Measurements from ENCODE around the gene ANG. TPM values are rescaled to one million over a fixed set of nuclear protein-coding genes. Genes with fewer than 3 reads are reported as not detected.

Gene ANG
- total RNA-seq, 1 experiment from 2014 or later: 3.4 TPM

DNA sequence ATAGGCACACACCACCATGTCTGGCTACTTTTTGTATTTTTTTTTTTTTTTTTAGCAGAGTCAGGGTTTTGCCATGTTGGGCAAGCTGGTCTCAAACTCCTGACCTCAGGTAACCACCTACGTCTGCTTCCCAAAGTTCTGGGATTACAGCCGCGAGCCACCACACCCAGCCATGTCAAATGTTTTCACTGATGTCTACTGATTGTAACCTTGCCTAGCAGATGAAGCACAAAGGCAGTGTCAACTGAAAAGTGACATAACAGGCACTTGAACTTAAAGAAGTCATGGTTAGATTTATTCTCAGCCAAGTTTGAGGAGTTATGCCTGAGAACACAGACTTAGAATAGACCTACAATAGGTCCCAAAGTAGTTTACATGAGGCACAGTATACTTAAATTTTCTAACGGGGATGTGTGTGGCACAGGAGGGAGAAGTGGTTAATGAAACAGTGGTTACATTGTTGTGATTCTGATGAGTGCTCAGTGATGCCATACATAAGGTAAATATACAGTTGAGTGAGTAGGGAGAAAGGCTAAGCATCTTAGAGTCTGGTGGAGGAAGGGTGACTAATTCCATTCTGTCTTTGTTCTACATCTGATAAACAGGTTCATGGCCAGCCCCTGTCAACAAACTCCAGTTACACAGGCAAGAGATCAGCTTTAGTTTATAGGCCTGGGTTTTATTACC is 16.8 kb upstream of the ANG start:
- DNase-seq (ENCODE audit: low spot score): no peak

DNA sequence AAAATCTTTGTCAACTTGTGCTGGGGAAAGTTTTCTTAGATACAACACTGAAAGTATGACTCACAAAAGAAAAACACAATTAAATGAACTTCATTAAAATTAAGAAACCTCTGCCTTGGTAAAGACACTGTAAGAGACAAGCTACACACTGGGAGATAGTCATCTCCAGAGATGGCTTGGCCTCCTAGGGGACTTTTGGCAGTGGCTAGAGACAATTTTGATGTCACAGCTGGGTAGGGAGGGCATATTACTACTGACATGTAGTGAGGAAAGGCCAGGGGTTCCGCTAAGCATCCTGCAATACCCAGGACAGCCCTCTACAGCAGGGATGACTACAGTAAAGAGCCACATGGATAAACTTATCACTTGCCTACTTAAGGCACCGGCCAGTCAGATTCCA is 12.9 kb upstream of the ANG start:
- DNase-seq (ENCODE audit: low spot score): no peak
- in situ Hi-C loops (cut with HindIII; ENCODE audit: low sequenced_read_pairs): no loop called here

More for the DNA sequence above, 16.8 kb upstream of the ANG start:
- in situ Hi-C loops (cut with HindIII; ENCODE audit: low sequenced_read_pairs): no loop called here

DNA sequence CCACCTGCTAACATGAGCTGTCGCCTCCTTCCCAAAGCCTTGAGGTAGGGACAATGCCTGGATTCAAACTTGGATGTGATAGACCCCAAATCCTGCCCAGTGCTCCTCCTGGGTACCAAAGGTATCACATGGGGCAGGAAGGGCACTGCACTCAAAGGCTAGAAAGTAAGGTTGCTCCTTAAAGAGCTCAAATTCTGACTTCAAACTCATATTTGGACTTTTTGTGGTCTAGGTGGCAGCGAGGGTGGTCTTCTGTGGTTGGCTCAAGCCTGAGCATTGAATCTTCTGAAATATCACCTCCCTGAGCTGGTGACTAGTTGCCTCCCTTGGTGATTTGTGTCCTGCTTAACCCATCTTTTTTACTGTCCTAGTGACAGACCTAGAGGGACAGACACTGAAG is 12.5 kb upstream of the ANG start:
- in situ Hi-C loops (cut with HindIII; ENCODE audit: low sequenced_read_pairs): no loop called here
- no peak for DNase-seq (ENCODE audit: low spot score)

DNA sequence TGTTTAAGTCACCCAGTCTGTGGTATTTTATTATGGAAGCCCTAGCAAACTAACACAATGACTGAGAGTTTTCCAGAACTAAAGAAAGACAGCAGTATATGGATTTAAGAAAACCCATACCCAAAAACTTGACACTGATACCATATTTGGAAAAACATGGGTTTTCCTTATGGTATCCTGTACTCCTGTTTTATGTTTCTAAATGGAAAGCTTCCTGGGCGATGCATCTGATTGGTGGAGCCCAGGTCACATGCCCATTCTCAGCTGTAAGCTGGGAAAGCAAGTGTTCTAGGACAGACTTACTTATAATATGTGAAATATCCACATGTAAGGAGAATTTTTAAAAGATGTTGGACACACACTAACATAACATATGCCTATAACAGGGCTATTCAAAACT is 8.7 kb upstream of the ANG start:
- DNase-seq (ENCODE audit: low spot score): peak; percentile 80
- in situ Hi-C loops (cut with HindIII; ENCODE audit: low sequenced_read_pairs): no loop called here

DNA sequence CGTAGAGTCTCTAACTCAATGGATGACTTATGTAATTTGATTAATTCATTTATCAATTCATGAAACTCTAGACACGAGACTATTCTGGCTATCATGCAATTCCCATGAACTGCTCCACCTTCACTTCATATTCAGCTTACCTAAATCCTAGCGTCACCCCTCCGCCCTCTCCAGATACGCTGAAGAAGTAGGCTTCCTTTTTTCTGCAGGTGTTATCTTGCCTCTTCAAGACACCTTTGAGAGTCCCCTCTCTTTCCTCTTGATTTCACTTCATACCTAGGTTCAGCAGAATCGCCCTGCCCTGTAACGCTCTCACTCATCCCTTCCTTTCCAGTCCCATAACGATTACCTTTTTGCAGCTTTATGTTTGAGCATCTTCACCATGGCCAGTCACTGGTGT is 8.2 kb upstream of the ANG start:
- DNase-seq (ENCODE audit: low spot score): peak; percentile 29
- in situ Hi-C loops (cut with HindIII; ENCODE audit: low sequenced_read_pairs): no loop called here

DNA sequence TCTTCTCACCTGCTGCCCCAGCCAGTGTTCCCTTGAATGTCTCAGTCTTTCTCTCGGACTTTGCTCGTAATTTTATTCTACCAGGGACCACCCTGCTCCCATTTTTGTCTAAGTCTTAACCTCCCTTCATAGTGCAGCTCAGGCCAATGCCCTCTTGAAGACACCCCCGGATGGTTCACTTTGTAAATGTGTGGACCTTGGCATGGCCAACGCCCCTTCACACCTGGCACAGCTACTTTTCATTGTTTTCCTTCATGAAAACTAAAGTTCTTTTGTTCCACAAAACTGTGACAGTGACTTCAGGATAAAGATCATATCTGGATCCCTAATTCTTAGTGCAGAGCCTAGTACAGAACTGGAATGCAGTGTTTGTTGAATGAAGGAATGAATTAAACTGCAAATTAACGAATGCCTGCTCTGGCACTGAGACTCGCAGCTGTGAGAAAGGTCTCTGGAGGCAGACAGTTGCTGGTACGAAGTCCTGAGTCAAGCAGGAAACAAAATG is 7.7 kb upstream of the ANG start:
- DNase-seq (ENCODE audit: low spot score): no peak
- in situ Hi-C loops (cut with HindIII; ENCODE audit: low sequenced_read_pairs): no loop called here

DNA sequence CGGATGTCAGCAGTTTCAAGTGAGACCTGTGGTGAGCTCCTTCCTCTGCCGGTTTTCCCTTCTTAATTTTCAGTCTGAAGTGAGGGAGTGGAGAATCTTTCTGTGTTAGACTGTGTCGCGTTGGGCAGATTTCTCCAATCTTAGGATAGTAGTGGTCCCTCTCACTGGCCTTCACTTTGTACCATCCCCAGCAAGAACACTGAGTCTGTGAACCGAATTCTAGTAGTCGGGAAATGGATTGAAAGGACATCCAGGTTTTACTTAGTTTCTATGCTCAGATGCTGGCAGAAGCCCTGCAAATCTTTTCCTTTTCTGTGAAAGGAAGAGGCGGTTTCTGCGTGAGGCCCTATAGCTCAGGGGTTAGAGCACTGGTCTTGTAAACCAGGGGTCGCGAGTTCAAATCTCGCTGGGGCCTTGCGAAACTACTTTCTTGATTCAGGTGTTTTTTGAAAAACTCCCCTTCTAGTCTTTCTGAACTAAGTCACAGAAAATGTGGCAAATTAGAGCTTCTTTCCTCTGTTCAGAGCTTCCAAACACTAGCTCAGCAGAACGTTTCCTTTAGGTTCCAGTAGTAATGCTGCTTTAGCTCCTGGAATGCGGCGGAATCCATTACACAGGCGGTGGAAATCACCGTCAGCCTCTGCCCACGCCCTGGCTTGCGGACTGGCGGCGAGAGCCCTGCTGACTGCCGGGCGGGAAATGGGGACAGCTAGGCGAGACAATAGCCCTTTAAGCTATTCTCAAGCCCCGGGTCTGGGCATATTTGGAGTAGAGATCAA is 7.0 kb upstream of the ANG start:
- peak; percentile 94 for DNase-seq (ENCODE audit: low spot score)
- in situ Hi-C loops (cut with HindIII; ENCODE audit: low sequenced_read_pairs): no loop called here

DNA sequence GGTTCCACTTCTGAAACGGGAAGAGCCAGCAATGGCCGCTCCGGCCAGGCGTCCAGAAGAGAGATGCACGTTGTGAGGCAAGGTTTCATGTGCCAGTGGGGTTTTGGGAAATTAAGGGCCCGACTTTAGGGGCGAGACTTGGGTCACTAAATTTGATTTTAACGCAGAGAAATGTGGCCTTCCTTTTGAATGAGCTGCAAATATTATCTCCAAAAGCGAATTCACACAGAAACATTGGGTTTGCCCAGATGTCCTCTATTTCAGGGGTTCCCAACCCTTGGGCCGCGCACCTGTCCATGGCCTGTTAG is 6.5 kb upstream of the ANG start:
- DNase-seq (ENCODE audit: low spot score): no peak
- in situ Hi-C loops (cut with HindIII; ENCODE audit: low sequenced_read_pairs): no loop called here

DNA sequence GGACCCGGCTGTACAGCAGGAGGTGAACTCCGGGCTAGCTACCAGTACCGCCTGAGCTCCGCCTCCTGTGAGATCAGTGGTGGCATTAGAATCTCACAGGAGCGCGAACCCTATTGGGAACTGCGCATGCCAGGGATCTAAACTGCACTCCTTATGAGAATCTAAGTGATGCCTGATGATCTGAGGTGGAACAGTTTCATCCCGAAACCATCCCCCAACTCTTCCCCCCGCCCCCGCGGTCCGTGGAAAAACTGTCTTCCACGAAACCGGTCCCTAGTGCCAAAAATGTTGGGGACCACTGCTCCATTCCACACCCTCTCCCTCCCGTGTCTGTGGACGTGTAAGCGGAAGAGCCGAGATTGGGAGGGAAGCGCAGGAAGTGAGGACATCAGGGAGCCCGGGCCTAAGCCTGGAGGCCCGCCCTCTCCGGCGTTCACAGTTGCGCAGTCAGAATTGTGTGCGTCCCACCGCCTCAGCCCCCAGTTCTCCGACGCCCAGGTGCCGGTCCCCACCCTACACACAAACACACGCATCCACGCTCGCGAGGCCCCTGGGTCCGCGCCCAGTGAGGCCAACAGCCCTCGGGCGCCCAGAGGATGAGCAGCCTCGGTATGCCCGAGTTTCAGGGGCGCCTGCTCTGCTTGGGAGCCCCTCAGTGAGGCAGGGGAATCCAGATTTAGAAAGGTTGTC is 6.0 kb upstream of the ANG start:
- in situ Hi-C loops (cut with HindIII; ENCODE audit: low sequenced_read_pairs): no loop called here
- DNase-seq (ENCODE audit: low spot score): peak; percentile 98

DNA sequence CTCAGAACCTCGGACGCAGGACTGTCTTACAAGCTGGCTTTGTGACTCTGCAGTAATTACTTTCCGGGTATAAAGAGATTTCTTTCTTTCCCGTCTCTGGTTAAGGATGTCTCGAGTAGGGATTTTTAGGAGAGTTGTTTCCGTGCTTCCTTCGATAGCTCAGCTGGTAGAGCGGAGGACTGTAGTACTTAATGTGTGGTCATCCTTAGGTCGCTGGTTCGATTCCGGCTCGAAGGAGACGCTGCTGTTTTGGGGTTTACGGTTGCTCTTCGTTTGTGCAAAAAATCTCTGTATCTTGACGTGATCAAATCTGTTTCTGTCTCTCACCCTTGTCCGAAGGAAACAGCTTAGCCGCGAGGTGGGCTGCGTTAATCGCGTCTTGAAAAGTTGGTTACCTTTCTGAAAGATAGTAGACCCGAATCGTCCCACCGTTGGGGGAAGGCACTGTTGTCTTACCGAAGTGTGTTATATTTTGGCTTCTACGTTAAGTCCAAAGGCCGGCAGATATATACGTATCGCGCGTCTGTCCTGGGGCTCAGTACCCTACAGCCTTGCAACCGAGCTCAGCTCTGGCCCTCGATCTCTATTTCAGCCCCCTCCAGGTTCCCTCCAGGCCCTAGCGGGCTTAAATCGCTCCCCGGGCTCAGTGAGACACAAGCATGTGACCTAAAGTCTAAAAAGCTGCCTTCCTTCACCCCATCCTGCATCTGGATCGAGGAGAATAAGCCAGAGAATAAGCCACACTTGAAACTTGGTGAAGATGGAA is 5.3 kb upstream of the ANG start:
- peak; percentile 91 for DNase-seq (ENCODE audit: low spot score)
- in situ Hi-C loops (cut with HindIII; ENCODE audit: low sequenced_read_pairs): no loop called here

DNA sequence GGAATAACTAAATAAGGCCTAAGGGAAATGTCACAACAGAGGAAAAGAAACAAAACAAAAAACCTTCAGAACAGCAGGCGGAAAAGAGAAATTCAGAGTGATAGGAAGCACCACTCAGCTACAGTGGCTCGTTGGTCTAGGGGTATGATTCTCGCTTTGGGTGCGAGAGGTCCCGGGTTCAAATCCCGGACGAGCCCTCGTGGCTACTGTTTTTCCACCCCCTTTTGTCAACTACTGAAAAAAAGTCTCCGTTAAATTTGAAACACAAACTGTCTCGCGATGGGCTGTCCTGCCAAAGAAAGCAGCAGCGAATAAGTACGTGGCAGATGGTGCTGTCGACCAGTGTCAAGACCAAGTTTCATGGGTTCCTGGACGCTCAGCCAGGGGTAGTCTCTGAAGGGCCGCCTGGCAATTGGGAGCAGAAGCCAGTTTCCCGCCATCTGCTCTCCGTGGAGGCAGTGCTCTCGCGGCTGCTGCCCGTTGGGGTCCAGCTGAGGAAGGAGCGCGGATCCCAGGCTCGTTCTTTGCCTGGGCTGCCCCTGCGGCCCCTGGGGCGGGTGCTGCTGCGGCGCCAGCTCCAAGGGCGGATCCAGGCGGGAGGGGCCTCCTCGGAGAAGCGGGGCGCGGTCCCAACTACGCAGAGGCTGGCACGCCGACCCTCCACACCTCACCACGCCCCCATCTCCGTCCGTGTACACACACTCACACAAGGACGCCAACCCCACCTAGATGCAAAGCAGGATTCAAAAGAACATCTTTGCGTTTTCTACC is 4.5 kb upstream of the ANG start, which contains the start of gene RNASE4:
RNASE4 (plus strand) TSS at position 670 of the 771 bp plus-strand sequence. CDS start 14,812 bp downstream, outside the sequence.
- in situ Hi-C loops (cut with HindIII; ENCODE audit: low sequenced_read_pairs): no loop called here
- peak; percentile 83 for DNase-seq (ENCODE audit: low spot score)

DNA sequence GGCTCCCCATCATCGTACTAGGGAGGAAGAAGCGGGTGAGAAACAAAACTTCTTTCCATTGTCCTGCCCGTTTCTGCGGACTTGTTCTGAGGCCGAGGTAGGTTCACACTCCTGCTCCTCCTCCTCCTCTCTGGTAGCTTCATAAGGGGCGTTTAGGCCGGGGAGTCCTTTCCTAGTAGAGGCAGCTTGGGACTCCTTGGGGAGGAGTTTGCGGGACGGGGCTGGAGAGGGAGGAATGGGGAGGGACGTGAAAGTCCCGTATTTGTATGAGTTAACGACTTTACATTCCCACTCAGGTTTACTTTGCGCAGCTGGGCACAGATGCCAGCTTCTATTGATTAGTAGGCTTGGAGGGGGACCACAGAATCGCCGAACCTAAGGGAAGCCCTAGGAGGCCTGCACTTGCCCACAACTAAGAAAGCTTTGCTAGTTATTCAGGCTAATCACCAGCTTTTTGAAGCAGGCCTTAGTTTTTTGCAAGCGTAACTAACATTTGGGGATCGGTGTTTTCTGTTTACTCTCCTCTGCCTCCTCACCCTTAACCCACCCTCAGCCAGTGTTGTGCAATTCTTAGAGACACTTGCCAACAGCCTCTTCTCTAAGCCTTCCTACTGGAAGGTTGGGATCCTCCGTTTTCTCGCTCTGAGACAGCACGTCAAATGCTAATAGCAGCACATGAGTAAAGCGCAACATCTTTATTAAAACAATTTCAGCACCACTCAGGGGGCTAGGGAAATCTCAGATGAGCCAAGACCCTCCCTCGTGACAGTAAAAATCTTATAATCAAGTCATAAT is 3.7 kb upstream of the ANG start:
- in situ Hi-C loops (cut with HindIII; ENCODE audit: low sequenced_read_pairs): no loop called here
- DNase-seq (ENCODE audit: low spot score): peak; percentile 59

DNA sequence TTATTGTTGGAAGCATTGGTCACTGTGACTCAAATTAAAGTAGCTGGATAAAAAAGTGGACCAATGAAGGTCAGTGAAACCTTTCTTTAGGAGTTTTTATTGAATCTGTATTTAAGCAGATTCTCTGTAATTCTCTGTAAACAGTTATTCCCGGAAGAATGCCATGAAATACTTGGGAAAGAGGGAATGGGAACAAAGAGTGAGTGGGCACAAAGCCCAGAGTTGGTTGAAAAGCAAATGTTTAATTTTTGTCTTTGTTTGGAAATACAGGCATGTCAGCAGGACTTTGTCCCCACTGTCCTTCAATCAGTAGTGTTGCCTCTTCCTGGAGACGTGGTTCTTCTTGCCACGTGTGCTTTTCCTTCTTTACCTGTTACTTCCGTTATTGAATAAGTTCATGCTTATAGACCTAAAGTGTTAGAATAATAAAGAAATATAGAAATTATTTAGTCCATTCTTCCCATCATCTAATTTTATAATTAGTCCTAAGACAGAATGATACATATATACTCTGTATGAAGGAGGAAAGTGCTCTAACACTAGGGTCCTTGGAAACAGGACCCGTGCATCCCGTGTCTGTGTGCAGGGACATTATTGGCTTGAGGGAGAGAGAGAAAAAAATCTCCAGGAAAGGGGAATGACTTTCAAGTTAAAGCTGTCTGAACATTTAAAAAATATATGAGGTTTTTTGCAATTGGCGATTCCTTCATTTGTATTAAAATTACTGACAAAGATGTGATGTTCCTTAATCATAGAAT is 2.0 kb upstream of the ANG start:
- in situ Hi-C loops (cut with HindIII; ENCODE audit: low sequenced_read_pairs): no loop called here

DNA sequence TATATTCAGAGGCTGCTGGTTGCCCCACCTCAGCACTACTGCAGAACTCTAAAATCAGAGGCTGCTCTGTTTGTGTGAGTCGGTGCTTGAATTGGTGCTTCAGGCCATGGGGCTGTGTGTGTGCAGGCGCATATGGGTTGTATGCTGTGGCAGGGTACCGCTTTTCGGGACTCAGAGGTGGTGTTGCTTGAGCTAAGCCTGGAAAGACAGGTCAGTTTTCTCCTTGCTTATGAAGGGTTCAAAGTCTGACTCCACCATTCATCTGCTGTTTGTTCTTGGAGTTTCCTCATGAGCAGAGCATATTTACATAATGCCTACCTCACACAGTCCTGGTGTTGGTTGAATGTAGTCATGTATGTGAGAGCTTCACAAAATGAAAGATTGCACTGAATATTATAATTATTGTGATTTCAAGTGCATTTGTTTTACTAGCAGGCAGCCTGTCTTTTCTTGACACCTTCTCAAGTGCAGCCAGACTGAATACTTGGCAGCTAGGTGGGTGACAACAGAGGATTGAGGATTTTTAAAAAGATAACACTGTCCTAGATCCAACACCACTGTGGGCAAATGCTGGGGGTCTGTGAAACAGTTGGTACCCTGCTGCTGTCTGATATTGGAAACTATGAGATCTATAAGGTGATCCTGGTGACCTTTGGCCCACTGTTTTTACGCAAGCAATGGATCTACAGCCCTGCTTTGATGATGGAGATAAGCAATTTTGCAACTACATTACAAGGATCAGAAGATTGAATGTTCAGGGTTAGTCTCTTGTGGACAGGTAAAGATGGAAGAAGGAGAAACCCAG is 1.0 kb upstream of the ANG start:
- no peak for DNase-seq (ENCODE audit: low spot score)
- in situ Hi-C loops (cut with HindIII; ENCODE audit: low sequenced_read_pairs): no loop called here

More for the DNA sequence above, 2.0 kb upstream of the ANG start:
- DNase-seq (ENCODE audit: low spot score): no peak

DNA sequence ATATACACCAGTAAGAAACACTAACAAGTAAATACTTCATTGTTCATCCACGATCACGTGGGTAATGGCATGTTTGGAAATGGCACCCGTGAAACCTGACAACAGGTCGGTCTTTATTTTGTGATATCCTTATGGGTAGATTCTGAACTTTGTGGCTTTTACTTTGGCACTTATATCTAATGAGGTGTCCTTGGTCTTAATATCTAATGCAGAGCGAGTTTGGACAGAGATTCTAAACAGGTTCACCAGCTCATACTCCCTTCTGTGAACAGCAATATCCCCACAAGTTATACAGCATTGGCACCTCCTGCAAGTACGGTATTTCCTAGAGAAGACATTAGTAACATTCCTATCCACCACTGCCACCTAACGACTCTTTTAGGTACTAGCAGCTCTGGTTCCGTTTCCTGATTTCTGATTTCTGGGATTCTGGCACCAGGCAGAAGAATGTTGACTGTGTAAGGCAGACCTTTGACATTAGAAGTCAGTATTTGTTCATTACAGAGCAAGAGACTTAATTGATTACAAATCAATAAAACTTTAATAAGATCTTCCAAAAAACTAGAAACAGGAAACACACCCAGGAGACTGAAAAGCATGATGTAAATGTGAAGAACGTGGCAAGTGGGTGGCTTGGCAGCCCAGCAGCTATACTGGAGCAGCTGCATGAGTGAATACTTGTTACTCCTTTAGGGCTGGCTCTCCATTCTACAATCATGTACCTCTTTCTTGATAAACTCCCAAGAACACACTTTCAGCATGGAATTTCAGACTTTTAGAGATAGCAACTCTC is 2.5 kb downstream of the ANG start:
- in situ Hi-C loops (cut with HindIII; ENCODE audit: low sequenced_read_pairs): no loop called here
- peak; percentile 87 for DNase-seq (ENCODE audit: low spot score)

Data from G401 (cell line).